ENCODE results near the gene LHFPL3. TPM values are rescaled to one million over a fixed set of nuclear protein-coding genes. Genes with fewer than 3 reads are reported as not detected.
A peak's percentile ranks its signal among the peaks of the same experiment; 100 is the strongest.

LHFPL3 gene
- total and polyA plus RNA-seq, 2 donors (not counting 3 experiments of a cell fraction or from before 2014, with no cell fraction given) = not detected

DNA sequence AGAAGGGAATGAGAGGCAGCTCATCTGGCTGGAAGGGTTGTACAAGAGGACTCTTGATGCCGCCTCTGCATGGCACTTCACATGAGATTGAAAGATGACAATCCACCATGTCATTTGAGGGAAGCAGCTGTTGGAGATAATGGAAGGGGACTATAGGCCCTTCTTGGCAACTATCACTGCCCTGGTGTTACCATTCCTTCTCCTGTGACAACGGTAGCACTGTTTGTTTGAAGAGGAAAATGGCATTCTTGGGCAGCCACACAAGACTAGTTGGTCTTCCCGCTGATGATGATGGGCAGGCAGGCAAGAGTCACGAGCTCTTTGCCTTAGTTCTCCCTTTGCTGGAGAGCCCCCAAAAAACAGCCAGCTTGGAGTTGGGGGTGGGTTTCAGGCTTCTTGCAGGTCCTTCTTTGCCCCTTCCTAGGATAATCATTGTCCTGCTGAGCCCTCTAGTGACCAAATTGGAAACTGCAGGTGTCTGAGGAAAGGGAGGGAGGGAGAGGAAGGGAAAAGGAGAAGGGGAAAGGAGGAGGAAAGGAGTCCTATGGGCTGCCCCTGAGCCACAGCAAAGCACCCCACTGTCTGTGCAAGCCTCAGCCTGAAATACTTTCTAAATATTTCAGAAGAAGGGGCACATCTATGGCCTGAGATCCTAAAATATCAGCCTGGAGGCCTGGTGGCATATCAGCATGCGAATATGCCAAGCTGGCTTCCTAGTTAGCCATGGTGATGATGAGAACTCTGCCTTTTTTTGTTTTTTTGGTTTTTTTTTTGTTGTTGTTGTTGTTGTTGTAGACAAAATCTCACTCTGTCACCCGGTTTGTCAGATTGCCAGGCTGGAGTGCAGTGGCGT lies 520.0 kb downstream of the LHFPL3 start:
- dilution Hi-C loops (cut with MboI; ENCODE audit: extremely low pct_ligation_motif_present, low sequenced_read_pairs) = no loop called here
- H3K4me2 ChIP-seq (ENCODE audit: insufficient read depth, low read length) = no peak overlapping the region
- peak; percentile 95 for FAIRE-seq
- TF ChIP-seq MYC (IDR thresholded peaks at IDR 0.05; ENCODE audit: low read depth, low read length) = no peak
- TF ChIP-seq, protein P1, sequence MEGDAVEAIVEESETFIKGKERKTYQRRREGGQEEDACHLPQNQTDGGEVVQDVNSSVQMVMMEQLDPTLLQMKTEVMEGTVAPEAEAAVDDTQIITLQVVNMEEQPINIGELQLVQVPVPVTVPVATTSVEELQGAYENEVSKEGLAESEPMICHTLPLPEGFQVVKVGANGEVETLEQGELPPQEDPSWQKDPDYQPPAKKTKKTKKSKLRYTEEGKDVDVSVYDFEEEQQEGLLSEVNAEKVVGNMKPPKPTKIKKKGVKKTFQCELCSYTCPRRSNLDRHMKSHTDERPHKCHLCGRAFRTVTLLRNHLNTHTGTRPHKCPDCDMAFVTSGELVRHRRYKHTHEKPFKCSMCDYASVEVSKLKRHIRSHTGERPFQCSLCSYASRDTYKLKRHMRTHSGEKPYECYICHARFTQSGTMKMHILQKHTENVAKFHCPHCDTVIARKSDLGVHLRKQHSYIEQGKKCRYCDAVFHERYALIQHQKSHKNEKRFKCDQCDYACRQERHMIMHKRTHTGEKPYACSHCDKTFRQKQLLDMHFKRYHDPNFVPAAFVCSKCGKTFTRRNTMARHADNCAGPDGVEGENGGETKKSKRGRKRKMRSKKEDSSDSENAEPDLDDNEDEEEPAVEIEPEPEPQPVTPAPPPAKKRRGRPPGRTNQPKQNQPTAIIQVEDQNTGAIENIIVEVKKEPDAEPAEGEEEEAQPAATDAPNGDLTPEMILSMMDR (IDR thresholded peaks at IDR 0.05; ENCODE audit: extremely low read depth in 1 of 2, insufficient read depth in 1 of 2, low read depth in 1 of 2, low read length in 2 of 2) = peak; percentile 79 to 81
- no peaks in the 10 kb centered on the region for H4K20me1 ChIP-seq (replicated peaks; ENCODE audit: control insufficient read depth, extremely low read depth, insufficient read depth, low read length)
- DNase-seq (ENCODE audit: low read depth, low spot score) = peak; percentile 62
- BruUV-seq (replicated peaks) = no TSS peak
- no peak overlapping the region for H3K27ac ChIP-seq (ENCODE audit: insufficient read depth, low read depth, low read length)
- intact Hi-C loops (cut with micrococcal nuclease) = loop anchor here (1.0 kb wide), 4 partner anchors 80 to 617 kb away; no protein-coding TSS in a partner anchor
- ChIA-PET POLR2A (no interaction called here), CTCF (interaction anchor here (0.6 to 3.6 kb wide), 18 partner anchors 9 to 616 kb away, joined by 3 to 187 read pairs (median 4); no protein-coding TSS in a partner anchor)
- H3K4me3 ChIP-seq (replicated peaks in 1 of 3; ENCODE audit: insufficient read depth in 1 of 3, low read depth in 1 of 3, low read length in 3 of 3) = no peak overlapping the region
- no peaks in the 10 kb centered on the region for H3K36me3 ChIP-seq (ENCODE audit: control insufficient read depth in 2 of 2, extremely low read depth in 1 of 2, insufficient read depth in 2 of 2, low read length in 2 of 2)
- H3K9me3 ChIP-seq (replicated peaks; ENCODE audit: control insufficient read depth, insufficient read depth, low read length) = no peaks in the 10 kb centered on the region
- peaks cover 6 to 13% of the 10 kb centered on the region in 2 experiments for H3K27me3 ChIP-seq (ENCODE audit: control insufficient read depth in 2 of 2, insufficient read depth in 2 of 2, low read length in 2 of 2)
- no peaks in the 10 kb centered on the region for H3K79me2 ChIP-seq (ENCODE audit: control insufficient read depth, insufficient read depth, low read length)
- no peaks in the 10 kb centered on the region for H3K9me1 ChIP-seq (replicated peaks; ENCODE audit: control insufficient read depth, extremely low read depth, insufficient read depth, low read length)
- no peak overlapping the region for H3K9ac ChIP-seq (replicated peaks; ENCODE audit: extremely low read depth, insufficient read depth, low read length)
- no peaks in the 10 kb centered on the region for H3K4me1 ChIP-seq (ENCODE audit: control insufficient read depth, extremely low read depth, insufficient read depth, low read length)
- no peak overlapping the region for H2AFZ ChIP-seq (ENCODE audit: low read depth, low read length)

DNA sequence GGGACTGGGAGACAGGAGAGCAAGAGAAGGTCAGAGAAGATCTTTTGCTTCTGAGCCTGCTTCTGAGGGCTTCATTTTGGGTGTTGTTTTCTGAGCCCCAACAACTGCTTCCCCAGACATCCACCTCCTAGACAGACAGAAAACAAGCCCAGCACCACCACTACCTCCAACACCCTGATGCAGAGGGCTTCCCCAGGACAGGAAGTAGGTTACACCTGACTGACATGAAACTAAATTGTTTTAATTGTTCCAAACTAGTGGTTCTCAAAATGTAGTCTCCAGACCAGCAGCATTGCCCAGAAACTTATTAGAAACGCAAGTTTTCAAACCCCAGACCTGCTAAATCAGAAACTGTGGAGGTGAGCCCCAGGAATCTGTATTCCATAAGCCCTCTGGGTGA lies 522.0 kb downstream of the LHFPL3 start:
- H4K20me1 ChIP-seq (replicated peaks; ENCODE audit: control insufficient read depth, extremely low read depth, insufficient read depth, low read length) = no peaks in the 10 kb centered on the region
- no peaks in the 10 kb centered on the region for H3K9me1 ChIP-seq (replicated peaks; ENCODE audit: control insufficient read depth, extremely low read depth, insufficient read depth, low read length)
- H3K4me2 ChIP-seq (ENCODE audit: insufficient read depth, low read length) = no peak overlapping the region
- H3K36me3 ChIP-seq (ENCODE audit: control insufficient read depth in 2 of 2, extremely low read depth in 1 of 2, insufficient read depth in 2 of 2, low read length in 2 of 2) = no peaks in the 10 kb centered on the region
- no peaks in the 10 kb centered on the region for H3K79me2 ChIP-seq (ENCODE audit: control insufficient read depth, insufficient read depth, low read length)
- BruUV-seq (replicated peaks) = no TSS peak
- H3K9ac ChIP-seq (replicated peaks; ENCODE audit: extremely low read depth, insufficient read depth, low read length) = no peak overlapping the region
- no peak overlapping the region for H3K4me3 ChIP-seq (replicated peaks in 1 of 3; ENCODE audit: insufficient read depth in 1 of 3, low read depth in 1 of 3, low read length in 3 of 3)
- H2AFZ ChIP-seq (ENCODE audit: low read depth, low read length) = no peak overlapping the region
- H3K27me3 ChIP-seq (ENCODE audit: control insufficient read depth in 2 of 2, insufficient read depth in 2 of 2, low read length in 2 of 2) = peaks cover 8 to 11% of the 10 kb centered on the region in 2 experiments
- no peaks in the 10 kb centered on the region for H3K9me3 ChIP-seq (replicated peaks; ENCODE audit: control insufficient read depth, insufficient read depth, low read length)
- intact Hi-C loops (cut with micrococcal nuclease) = no loop called here
- DNase-seq (ENCODE audit: low read depth, low spot score) (no peak), FAIRE-seq (no peak)
- H3K27ac ChIP-seq (ENCODE audit: insufficient read depth, low read depth, low read length) = no peak overlapping the region
- TF ChIP-seq FOS (IDR thresholded peaks at IDR 0.05; ENCODE audit: borderline replicate concordance, insufficient read depth, low read length) = no peak
- TF ChIP-seq GATA2 (IDR thresholded peaks at IDR 0.05; ENCODE audit: insufficient read depth, insufficient read length, low read depth, low read length) = no peak
- no peak for TF ChIP-seq JUN (IDR thresholded peaks at IDR 0.05; ENCODE audit: borderline replicate concordance, insufficient read depth, insufficient read length, low read depth)
- no peak for TF ChIP-seq MYC (IDR thresholded peaks at IDR 0.05; ENCODE audit: low read depth, low read length)
- TF ChIP-seq POLR2A (IDR thresholded peaks at IDR 0.05; ENCODE audit: low read depth, low read length) = no peak
- TF ChIP-seq EZH2 (IDR thresholded peaks at IDR 0.05; ENCODE audit: borderline replicate concordance, low read depth, low read length, severe bottlenecking) = no peak
- TF ChIP-seq, protein P2, sequence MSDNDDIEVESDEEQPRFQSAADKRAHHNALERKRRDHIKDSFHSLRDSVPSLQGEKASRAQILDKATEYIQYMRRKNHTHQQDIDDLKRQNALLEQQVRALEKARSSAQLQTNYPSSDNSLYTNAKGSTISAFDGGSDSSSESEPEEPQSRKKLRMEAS (IDR thresholded peaks at IDR 0.05; ENCODE audit: insufficient read depth, insufficient read length) = no peak
- no peak for TF ChIP-seq POLR2AphosphoS5 (IDR thresholded peaks at IDR 0.05; ENCODE audit: insufficient read depth, low read depth, low read length)
- POLR2A ChIA-PET = no interaction called here
- CTCF ChIA-PET = interaction anchor here (2.5 kb wide), 1 partner anchor 207 kb away, joined by 16 read pairs; no protein-coding TSS in a partner anchor
- no peaks in the 10 kb centered on the region for H3K4me1 ChIP-seq (ENCODE audit: control insufficient read depth, extremely low read depth, insufficient read depth, low read length)
- dilution Hi-C loops (cut with MboI; ENCODE audit: extremely low pct_ligation_motif_present, low sequenced_read_pairs) = no loop called here

Measured in endothelial cell of umbilical vein (primary cell).